Ishikawa (cell line): Measurements from ENCODE around the gene C1GALT1.
A peak's percentile ranks its signal among the peaks of the same experiment; 100 is the strongest.

ENCODE experiments used
- CEBPB ChIP-seq: IDR thresholded peaks from 2 replicates; pipeline ENCODE4 v1.6.1; 2012
- CREB1 ChIP-seq: IDR thresholded peaks from 2 replicates; pipeline ENCODE4 v1.6.1; 2012; ENCODE audit warnings: low read depth
- EGR1 ChIP-seq: IDR thresholded peaks from 2 replicates; pipeline ENCODE4 v1.6.1; 2012
- EP300 ChIP-seq: IDR thresholded peaks from 2 replicates; pipeline ENCODE4 v1.6.1; 2012; ENCODE audit warnings: borderline replicate concordance
- FOXM1 ChIP-seq: IDR thresholded peaks from 2 replicates; pipeline ENCODE4 v1.6.1; 2012; ENCODE audit warnings: low read depth, borderline replicate concordance
- NFIC ChIP-seq: IDR thresholded peaks from 2 replicates; pipeline ENCODE4 v1.6.1; 2012
- RAD21 ChIP-seq: IDR thresholded peaks from 2 replicates; pipeline ENCODE4 v1.6.1; 2012; ENCODE audit warnings: low read depth
- TAF1 ChIP-seq: IDR thresholded peaks from 2 replicates; pipeline ENCODE4 v1.6.1; 2012; ENCODE audit warnings: low read depth, mild to moderate bottlenecking
- TCF12 ChIP-seq: IDR thresholded peaks from 2 replicates; pipeline ENCODE4 v1.6.1; 2012; ENCODE audit warnings: low read depth
- TEAD4 ChIP-seq: IDR thresholded peaks from 2 replicates; pipeline ENCODE4 v1.6.1; 2012
- YY1 ChIP-seq: IDR thresholded peaks from 2 replicates; pipeline ENCODE4 v1.6.1; 2012; ENCODE audit warnings: low read depth
- ZBTB7A ChIP-seq: IDR thresholded peaks from 2 replicates; pipeline ENCODE4 v1.6.1; 2012; ENCODE audit warnings: low read depth
- TF ChIP-seq, protein P1 (sequence below): IDR thresholded peaks from 2 replicates; pipeline ENCODE4 v1.6.1; 2012; ENCODE audit warnings: low read depth, mild to moderate bottlenecking
- TF ChIP-seq, protein P2 (sequence below): IDR thresholded peaks from 2 replicates; pipeline ENCODE4 v1.6.1; 2012
- TF ChIP-seq, protein P3 (sequence below): IDR thresholded peaks from 2 replicates; pipeline ENCODE4 v1.6.1; 2012

Gene C1GALT1

DNA sequence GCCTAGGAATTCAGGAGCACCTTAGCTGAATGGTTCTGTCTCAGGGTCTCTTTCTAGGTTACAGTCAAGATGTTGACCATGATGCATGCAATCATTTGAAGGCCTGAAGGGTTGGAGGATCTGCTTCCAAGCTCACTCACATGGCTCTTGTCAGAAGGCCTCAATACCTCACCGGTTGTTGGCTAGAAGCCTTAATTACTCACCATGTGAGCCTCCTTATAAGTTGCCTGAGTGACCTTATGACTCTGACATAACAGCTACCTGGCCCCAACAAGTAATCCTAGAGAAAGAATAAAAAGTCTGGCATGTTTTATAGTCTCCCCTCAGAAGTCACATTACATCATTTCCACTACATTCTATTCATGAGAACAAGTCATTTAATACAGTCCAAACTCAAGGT is 3.4 kb upstream of the C1GALT1 start:
- TF ChIP-seq, protein P1, sequence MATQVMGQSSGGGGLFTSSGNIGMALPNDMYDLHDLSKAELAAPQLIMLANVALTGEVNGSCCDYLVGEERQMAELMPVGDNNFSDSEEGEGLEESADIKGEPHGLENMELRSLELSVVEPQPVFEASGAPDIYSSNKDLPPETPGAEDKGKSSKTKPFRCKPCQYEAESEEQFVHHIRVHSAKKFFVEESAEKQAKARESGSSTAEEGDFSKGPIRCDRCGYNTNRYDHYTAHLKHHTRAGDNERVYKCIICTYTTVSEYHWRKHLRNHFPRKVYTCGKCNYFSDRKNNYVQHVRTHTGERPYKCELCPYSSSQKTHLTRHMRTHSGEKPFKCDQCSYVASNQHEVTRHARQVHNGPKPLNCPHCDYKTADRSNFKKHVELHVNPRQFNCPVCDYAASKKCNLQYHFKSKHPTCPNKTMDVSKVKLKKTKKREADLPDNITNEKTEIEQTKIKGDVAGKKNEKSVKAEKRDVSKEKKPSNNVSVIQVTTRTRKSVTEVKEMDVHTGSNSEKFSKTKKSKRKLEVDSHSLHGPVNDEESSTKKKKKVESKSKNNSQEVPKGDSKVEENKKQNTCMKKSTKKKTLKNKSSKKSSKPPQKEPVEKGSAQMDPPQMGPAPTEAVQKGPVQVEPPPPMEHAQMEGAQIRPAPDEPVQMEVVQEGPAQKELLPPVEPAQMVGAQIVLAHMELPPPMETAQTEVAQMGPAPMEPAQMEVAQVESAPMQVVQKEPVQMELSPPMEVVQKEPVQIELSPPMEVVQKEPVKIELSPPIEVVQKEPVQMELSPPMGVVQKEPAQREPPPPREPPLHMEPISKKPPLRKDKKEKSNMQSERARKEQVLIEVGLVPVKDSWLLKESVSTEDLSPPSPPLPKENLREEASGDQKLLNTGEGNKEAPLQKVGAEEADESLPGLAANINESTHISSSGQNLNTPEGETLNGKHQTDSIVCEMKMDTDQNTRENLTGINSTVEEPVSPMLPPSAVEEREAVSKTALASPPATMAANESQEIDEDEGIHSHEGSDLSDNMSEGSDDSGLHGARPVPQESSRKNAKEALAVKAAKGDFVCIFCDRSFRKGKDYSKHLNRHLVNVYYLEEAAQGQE: no peak
- TF ChIP-seq NFIC (peak; percentile 19; the same call in 1 of the 2 replicates), RAD21 (no peak)
- TF ChIP-seq, protein P2, sequence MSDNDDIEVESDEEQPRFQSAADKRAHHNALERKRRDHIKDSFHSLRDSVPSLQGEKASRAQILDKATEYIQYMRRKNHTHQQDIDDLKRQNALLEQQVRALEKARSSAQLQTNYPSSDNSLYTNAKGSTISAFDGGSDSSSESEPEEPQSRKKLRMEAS: peak; percentile 50

DNA sequence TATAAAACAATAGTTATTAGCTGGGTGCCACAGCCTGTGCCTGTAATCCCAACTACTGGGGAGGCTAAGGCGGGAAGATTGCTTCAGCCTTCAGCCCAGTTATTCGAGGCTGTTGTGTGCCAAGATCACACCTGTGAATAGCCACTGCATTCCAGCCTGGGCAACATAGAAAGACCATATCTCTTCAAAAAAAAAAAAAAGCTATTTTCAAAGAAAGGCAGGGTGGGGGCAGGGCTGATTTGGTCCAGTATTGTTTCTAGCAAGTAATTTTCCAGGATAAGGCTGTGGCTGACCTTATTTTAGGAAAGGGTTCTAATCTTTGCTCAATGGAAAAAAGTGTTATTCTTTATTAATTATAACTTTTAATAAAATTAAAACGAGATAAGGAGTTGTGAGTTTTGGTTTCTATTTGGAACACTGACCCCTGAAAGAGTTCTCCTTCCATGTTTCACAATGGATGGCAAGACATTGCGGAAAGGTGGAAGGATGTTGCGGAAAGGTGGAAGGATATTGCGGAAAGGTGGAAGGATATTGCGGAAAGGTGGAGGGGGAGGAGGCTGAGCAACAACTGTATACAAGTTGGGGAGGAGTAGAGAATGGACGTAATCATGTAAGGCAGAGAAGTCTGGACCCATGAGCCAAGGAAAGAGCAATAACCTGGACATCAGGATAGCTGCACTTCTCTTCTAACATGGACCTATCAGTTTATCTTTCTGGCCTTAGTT is 1.5 kb upstream of the C1GALT1 start:
- TF ChIP-seq YY1: no peak
- TF ChIP-seq, protein P2: no peak

DNA sequence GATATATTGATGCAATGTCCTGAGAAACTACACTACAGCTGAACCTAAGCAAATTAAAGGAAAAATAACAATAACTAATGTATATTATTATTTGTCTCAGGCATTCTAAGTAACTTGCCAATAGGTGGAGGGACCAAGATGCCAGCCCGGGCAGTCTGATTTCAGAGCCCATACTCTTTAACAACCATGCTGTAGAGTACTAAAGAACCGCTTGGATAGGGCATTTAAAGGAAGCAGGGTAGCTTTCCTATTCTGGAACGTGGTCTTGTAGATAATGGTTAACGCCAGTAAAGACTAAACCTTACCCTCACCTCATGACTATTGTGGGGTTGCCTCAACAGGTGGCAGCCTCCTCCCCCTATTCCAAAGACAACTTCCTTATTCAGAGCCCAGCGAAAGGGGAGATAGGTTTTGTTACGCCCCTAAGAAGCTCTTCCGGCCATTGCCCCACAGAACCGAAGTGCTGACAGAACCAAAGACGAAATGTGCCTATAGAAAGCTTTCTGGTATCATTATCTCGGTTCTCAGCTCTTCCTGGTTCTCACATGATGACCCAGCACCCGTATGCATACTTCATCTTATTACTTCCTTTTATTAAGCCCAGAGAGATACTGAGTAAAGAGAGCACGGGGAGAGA is 707 bp upstream of the C1GALT1 start:
- TF ChIP-seq YY1 (no peak), RAD21 (peak; percentile 46)

DNA sequence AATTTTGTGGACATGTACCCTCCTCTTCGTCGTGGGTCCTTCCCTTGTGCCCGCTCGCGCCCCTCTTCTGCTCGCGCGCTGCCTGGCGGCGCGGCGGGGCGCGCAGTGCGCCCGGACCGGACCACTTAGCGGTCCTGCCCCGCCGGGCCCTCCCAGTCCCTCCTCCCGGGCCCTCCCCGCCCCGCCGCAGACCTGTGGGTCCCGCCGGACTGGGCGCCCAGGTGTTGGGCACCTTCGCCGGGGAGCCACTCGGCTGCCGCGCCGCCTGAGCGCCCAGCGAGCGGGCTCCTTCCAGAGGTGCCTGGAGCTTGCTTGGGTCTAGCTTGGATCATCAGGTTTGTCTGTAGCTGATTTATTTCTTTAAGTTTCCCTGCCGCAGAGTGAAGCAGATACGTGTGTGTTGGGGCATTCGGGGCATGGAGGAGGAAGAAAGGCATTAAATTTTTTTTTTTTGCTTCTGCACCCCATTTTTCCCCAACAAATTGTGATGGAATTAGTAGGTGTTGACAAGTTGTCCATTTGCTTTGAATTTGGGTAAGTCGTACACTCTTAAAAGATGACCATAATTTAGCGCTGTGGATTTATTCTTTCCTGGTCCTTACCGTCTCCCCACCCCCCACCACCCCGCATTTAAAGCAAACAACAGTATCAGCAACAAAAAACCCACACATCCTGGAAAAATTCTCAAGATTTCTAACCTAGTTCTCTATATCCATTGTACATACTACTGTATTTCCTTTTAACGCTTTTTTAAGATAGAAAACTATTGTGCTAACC is 905 bp downstream of the C1GALT1 start:
- TF ChIP-seq TCF12 (no peak), YY1 (no peak), EGR1 (no peak), EP300 (no peak), TAF1 (0 out of 2 replicates have a peak, but pooled peaks have one; percentile 12), CEBPB (no peak)

DNA sequence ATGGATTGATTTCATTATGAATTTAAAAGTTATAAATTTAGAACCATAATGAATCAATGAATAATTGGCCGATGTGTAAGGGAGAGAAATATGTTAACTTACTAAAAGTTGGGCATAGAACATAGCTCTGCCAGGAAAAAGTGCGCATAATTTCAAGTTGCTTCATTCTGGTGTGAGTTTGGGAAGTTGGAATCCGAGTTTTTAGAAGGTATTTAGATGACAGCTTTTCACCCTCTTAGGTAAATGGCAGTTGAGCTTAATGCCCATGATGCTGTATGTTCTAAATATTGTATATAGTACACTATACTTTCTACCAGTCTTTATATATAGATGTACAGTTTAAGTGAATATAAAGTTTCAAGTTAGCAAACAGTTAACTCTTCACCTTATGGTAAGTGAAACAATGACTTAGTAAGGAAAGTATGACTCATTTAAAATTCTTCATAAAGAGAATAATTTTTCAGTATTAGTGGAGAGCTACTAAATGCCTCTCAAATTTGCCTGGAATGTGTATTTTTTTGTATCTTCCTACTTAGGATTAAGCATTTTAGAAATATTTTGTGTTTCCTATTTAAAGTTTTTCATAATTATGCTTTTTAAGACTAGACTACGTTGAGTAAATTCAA is 1.6 kb downstream of the C1GALT1 start:
- TF ChIP-seq ZBTB7A (no peak), FOXM1 (no peak)
- TF ChIP-seq, protein P3, sequence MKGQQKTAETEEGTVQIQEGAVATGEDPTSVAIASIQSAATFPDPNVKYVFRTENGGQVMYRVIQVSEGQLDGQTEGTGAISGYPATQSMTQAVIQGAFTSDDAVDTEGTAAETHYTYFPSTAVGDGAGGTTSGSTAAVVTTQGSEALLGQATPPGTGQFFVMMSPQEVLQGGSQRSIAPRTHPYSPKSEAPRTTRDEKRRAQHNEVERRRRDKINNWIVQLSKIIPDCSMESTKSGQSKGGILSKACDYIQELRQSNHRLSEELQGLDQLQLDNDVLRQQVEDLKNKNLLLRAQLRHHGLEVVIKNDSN: no peak

DNA sequence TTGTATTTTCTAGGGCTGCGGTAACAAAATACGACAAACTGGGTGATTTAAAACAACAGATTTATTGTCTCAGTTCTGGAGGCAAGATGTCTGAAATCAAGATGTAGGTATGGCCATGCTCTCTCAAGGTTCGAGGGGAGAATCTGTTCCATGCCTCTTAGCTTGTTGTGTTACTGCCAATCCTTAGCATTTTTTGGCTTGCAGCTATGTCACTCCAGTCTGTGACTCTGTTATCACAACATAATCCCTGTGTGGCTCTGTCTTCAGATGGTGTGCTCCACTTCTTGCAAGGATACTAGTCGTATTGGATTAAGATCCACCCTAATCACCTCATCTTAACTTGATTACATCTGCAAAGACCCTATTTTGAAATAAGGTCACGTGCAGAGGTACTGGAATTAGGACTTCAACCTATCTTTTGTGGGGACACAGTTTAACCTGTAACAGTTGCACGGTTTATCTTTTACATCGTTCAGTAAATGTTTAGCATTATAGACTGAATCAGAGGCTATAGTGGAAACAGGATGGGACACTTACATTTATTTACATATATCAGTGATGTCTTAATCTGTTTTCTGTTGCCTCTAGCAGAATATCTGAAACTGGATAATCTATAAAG is 3.1 kb downstream of the C1GALT1 start:
- TF ChIP-seq, protein P2: no peak
- TF ChIP-seq CREB1 (no peak), FOXM1 (no peak), EGR1 (no peak), RAD21 (no peak), TAF1 (no peak), TCF12 (no peak), YY1 (no peak), EP300 (no peak), CEBPB (no peak), TEAD4 (no peak), NFIC (no peak), ZBTB7A (no peak)
- TF ChIP-seq, protein P3: no peak
- TF ChIP-seq, protein P1: no peak
